ENCODE measurements around the gene TTLL7.

- TF ChIP-seq, protein P1, sequence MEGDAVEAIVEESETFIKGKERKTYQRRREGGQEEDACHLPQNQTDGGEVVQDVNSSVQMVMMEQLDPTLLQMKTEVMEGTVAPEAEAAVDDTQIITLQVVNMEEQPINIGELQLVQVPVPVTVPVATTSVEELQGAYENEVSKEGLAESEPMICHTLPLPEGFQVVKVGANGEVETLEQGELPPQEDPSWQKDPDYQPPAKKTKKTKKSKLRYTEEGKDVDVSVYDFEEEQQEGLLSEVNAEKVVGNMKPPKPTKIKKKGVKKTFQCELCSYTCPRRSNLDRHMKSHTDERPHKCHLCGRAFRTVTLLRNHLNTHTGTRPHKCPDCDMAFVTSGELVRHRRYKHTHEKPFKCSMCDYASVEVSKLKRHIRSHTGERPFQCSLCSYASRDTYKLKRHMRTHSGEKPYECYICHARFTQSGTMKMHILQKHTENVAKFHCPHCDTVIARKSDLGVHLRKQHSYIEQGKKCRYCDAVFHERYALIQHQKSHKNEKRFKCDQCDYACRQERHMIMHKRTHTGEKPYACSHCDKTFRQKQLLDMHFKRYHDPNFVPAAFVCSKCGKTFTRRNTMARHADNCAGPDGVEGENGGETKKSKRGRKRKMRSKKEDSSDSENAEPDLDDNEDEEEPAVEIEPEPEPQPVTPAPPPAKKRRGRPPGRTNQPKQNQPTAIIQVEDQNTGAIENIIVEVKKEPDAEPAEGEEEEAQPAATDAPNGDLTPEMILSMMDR (IDR thresholded peaks at IDR 0.05), result no peak
- TF ChIP-seq POLR2AphosphoS5 (IDR thresholded peaks at IDR 0.05), result no peak
Observed at GRCh38 chr1:84025966-84026365, 27.0 kb upstream of the TTLL7 start.

All from prostate gland (tissue), 2 donors.